ENCODE data around the gene PIP4K2A. TPM values are rescaled to one million over a fixed set of nuclear protein-coding genes. Genes with fewer than 3 reads are reported as not detected.

The PIP4K2A gene
- total and polyA plus RNA-seq, 2 of the 8 experiments (the other 6 are each of a cell fraction or from before 2014, with no cell fraction given) = 19.0 to 60.9 TPM

DNA sequence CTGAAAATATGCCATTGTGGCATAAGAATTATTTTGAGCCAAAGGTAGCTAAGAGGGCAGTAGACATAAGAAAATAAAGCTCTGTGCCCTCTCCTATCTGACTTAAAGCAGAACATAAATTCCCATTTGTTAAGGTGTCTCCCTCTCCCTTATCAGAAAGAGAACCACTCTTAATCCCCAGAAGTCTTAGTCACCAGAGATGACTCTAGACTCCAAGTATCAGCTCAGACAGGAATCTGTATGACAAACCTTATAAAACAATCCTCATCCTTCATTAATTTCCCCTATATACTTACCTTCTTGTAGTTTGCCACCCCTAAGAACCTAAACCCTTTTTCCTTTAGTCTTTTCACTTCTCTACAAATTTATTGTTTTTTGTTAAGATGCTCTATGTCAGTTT is 21.8 kb upstream of the PIP4K2A start:
- H4K20me1 ChIP-seq (replicated peaks in 1 of 2; ENCODE audit: control insufficient read depth in 1 of 2, insufficient read depth in 2 of 2, low read length in 2 of 2) = no peaks in the 10 kb centered on the region
- POLR2A ChIA-PET (ENCODE audit: partially characterized antibody) = no interaction called here
- no peak overlapping the region for H3K56ac ChIP-seq (replicated peaks; ENCODE audit: insufficient read length, low read depth, low read length)
- H3K18ac ChIP-seq (ENCODE audit: extremely low read depth, low read length) = no peak overlapping the region
- H4K5ac ChIP-seq (ENCODE audit: insufficient read length, low read depth, low read length) = no peak overlapping the region
- no peak overlapping the region for H2AFZ ChIP-seq (ENCODE audit: low read length)
- no peak overlapping the region for H3K4me2 ChIP-seq (ENCODE audit: insufficient read depth in 1 of 2, low read depth in 2 of 2, low read length in 2 of 2)
- no peak for DNase-seq (ENCODE audit: low read depth in 1 of 2, low spot score in 2 of 2)
- H3K9ac ChIP-seq (replicated peaks in 1 of 4; ENCODE audit: extremely low read depth in 1 of 4, low read depth in 3 of 4, low read length in 3 of 4) = no peak overlapping the region
- H3K27ac ChIP-seq (ENCODE audit: low read depth, low read length) = no peak overlapping the region
- H3K4me3 ChIP-seq (ENCODE audit: extremely low read depth in 1 of 4, insufficient read depth in 2 of 4, low read depth in 3 of 4, low read length in 4 of 4) = no peak overlapping the region
- FAIRE-seq = no peak
- no peaks in the 10 kb centered on the region for H3K79me2 ChIP-seq (ENCODE audit: control insufficient read depth in 1 of 2, insufficient read depth in 2 of 2, low read length in 2 of 2)
- no peaks in the 10 kb centered on the region for H3K36me3 ChIP-seq (ENCODE audit: control insufficient read depth in 2 of 4, insufficient read depth in 4 of 4, low read length in 3 of 4)
- H2BK12ac ChIP-seq (ENCODE audit: low read depth, low read length) = no peak overlapping the region
- no peak overlapping the region for H2BK120ac ChIP-seq (replicated peaks; ENCODE audit: low read depth, low read length)
- no peaks in the 10 kb centered on the region for H3K23me2 ChIP-seq (ENCODE audit: low read depth, low read length)
- H2AK5ac ChIP-seq (ENCODE audit: low read depth, low read length) = no peak overlapping the region
- H3K4ac ChIP-seq (replicated peaks; ENCODE audit: insufficient read length, low read depth, low read length) = no peak overlapping the region
- no peak overlapping the region for H4K91ac ChIP-seq (replicated peaks; ENCODE audit: insufficient read length, low read length)
- CTCF ChIA-PET (ENCODE audit: partially characterized antibody) = no interaction called here
- no peaks in the 10 kb centered on the region for H3K9me3 ChIP-seq (ENCODE audit: insufficient read depth in 2 of 2, low read depth in 1 of 2, low read length in 1 of 2)
- no peaks in the 10 kb centered on the region for H3K79me1 ChIP-seq (ENCODE audit: low read depth, low read length)
- H3K4me1 ChIP-seq (replicated peaks in 1 of 4; ENCODE audit: control insufficient read depth in 3 of 4, insufficient read depth in 4 of 4, low read length in 3 of 4) = no peaks in the 10 kb centered on the region
- H3K23ac ChIP-seq (ENCODE audit: insufficient read length) = no peak overlapping the region
- H2BK20ac ChIP-seq (ENCODE audit: low read length) = no peak overlapping the region
- H2BK5ac ChIP-seq (ENCODE audit: low read depth, low read length) = no peak overlapping the region
- no peak overlapping the region for H4K8ac ChIP-seq (ENCODE audit: extremely low read depth, insufficient read depth, low read length)
- H2BK15ac ChIP-seq (ENCODE audit: low read length) = no peak overlapping the region
- no peak overlapping the region for H3K14ac ChIP-seq (ENCODE audit: insufficient read length)
- H3K27me3 ChIP-seq (replicated peaks in 1 of 4; ENCODE audit: control insufficient read depth in 3 of 4, extremely low read depth in 1 of 4, insufficient read depth in 3 of 4, low read length in 3 of 4) = no peaks in the 10 kb centered on the region
- TF ChIP-seq FOSL1 (IDR thresholded peaks at IDR 0.05; ENCODE audit: insufficient read depth, low read depth, low read length) = no peak
- TF ChIP-seq TBP (IDR thresholded peaks at IDR 0.05; ENCODE audit: low read depth, low read length) = no peak
- no peak for TF ChIP-seq TAF7 (optimal IDR thresholded peaks at IDR 0.05; ENCODE audit: borderline replicate concordance, low read depth, low read length)
- no peak for TF ChIP-seq KDM1A (IDR thresholded peaks at IDR 0.05; ENCODE audit: borderline replicate concordance, low read length)
- TF ChIP-seq JUND (IDR thresholded peaks at IDR 0.05; ENCODE audit: low read length) = no peak
- TF ChIP-seq RFX5 (IDR thresholded peaks at IDR 0.05; ENCODE audit: borderline replicate concordance, low read depth, low read length) = no peak
- no peak for TF ChIP-seq CEBPB (IDR thresholded peaks at IDR 0.05; ENCODE audit: low read depth, low read length)

Data from H1 (cell line).